GM12878 (cell line): ENCODE results near the gene TMOD2.

Experiments
- CHD2 ChIP-seq: IDR thresholded peaks from 2 replicates; pipeline ENCODE4 v1.6.1; 2011; ENCODE audit warnings: low read depth, low read length, improper control_type of control experiment, borderline replicate concordance
- CTCF ChIP-seq, 3 experiments: IDR thresholded peaks in 2 of 3; conservative IDR thresholded peaks in 1 of 3; 2 replicates each; pipeline ENCODE4 v1.5.1; 2011; ENCODE audit warnings: low read depth in 3 of 3, low read length in 3 of 3, mild to moderate bottlenecking in 3 of 3, control low read depth in 2 of 3, moderate library complexity in 2 of 3, inconsistent platforms in 1 of 3, mixed read lengths in 1 of 3; ENCODE audit not compliant: control insufficient read depth in 2 of 3, insufficient read depth in 1 of 3; ENCODE audit errors: extremely low read depth in 1 of 3
- E2F8 ChIP-seq: fragments of 450-650 bp; IDR thresholded peaks from 2 replicates; pipeline ENCODE4 v1.6.1; 2018; ENCODE audit warnings: mild to moderate bottlenecking, low read depth, moderate library complexity; ENCODE audit not compliant: partially characterized antibody
- TCF12 ChIP-seq: IDR thresholded peaks from 2 replicates; pipeline ENCODE4 v1.6.1; 2011; ENCODE audit warnings: low read depth, mild to moderate bottlenecking, low read length

GRCh38 chr15:51816611-51817010, 65.2 kb downstream of the TMOD2 start:
- TF ChIP-seq E2F8: no peak
- TF ChIP-seq TCF12: no peak
- TF ChIP-seq CTCF (IDR thresholded peaks at IDR 0.05 in 2 of 3, conservative IDR thresholded peaks at IDR 0.05 in 1 of 3; ENCODE audit: control insufficient read depth in 2 of 3, extremely low read depth in 1 of 3, insufficient read depth in 1 of 3, low read depth in 3 of 3, low read length in 3 of 3): no peak
- TF ChIP-seq CHD2: no peak
